ENCODE data around the gene CER1. TPM values are rescaled to one million over a fixed set of nuclear protein-coding genes. Genes with fewer than 3 reads are reported as not detected.

The CER1 gene
- total and polyA plus RNA-seq, 2 experiments from 2014 or later: not detected

- Histone ChIP-seq H3K4me3 (no peak overlapping the region), H2AFZ (no peak overlapping the region), H3K4me1 (ENCODE audit: insufficient read depth) (no peaks in the 10 kb centered on the region), H3K36me3 (ENCODE audit: low read depth) (no peaks in the 10 kb centered on the region), H3K9me3 (ENCODE audit: low read depth) (no peaks in the 10 kb centered on the region), H3K9ac (no peak overlapping the region), H3F3A (ENCODE audit: insufficient read depth) (no peaks in the 10 kb centered on the region), H4K20me1 (ENCODE audit: insufficient read depth) (no peaks in the 10 kb centered on the region), H3K4me2 (ENCODE audit: unreplicated experiment) (no peak overlapping the region), H3K79me2 (ENCODE audit: insufficient read depth) (no peaks in the 10 kb centered on the region), H3K27ac (no peak overlapping the region), H3K9me2 (ENCODE audit: insufficient read depth) (no peaks in the 10 kb centered on the region), H3K27me3 (replicated peaks; ENCODE audit: insufficient read depth) (no peaks in the 10 kb centered on the region; the same call in 1 of the 2 replicates)
- in situ Hi-C loops (cut with MboI): no loop called here
- TF ChIP-seq EZH2 (IDR thresholded peaks at IDR 0.05; ENCODE audit: insufficient read depth, poor library complexity, severe bottlenecking) (no peak), EZH2phosphoT487 (IDR thresholded peaks at IDR 0.05; ENCODE audit: insufficient read depth, low read depth) (no peak)
- 39 to 65% methylated on average over 3 of the region's 3 CpGs for WGBS, 2 experiments (ENCODE audit: low coverage in 1 of 2, low lambda C conversion rate in 2 of 2, missing lambda C conversion rate in 2 of 2)
- DNase-seq: no peak
These were observed 18.3 kb downstream of the CER1 start for GRCh38 chr9:14704281-14704680.

DNA sequence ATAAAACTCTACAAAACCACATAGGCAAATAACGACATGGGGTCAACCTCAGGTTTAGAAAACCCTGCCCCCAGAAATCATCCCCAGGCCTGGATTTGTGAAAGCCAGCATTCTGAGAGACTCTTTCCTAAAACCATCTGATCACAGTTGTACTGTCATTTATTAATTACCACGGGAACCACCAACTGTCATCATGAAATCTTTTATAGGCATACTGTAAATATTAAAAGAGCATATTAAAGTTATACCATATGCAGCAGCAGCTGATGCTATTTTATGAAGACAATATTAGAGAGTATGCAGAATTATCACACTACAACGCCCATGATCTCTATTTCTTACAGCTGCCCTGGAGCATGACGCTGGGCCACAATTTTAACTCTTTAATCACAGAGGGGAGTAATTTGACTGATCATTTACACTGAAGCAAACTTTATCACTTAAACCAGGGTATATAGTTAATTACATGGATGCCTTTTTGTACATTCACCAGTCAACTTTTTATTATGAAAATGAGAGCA, 20.3 kb downstream of the CER1 start:
- in situ Hi-C loops (cut with MboI): no loop called here
- H3K9ac ChIP-seq: no peak overlapping the region
- H2AFZ ChIP-seq: no peak overlapping the region
- H4K20me1 ChIP-seq (ENCODE audit: insufficient read depth): no peaks in the 10 kb centered on the region
- H3K4me2 ChIP-seq (ENCODE audit: unreplicated experiment): no peak overlapping the region
- H3K9me2 ChIP-seq (ENCODE audit: insufficient read depth): no peaks in the 10 kb centered on the region
- WGBS, 2 experiments (ENCODE audit: low coverage in 1 of 2, low lambda C conversion rate in 2 of 2, missing lambda C conversion rate in 2 of 2): 3 to 7% methylated on average over 4 of the region's 4 CpGs
- no peak for TF ChIP-seq EZH2phosphoT487 (IDR thresholded peaks at IDR 0.05; ENCODE audit: insufficient read depth, low read depth)
- no peak for TF ChIP-seq EZH2 (IDR thresholded peaks at IDR 0.05; ENCODE audit: insufficient read depth, poor library complexity, severe bottlenecking)
- no peak overlapping the region for H3K4me3 ChIP-seq
- no peak for DNase-seq
- no peaks in the 10 kb centered on the region; the same call in 1 of the 2 replicates for H3K27me3 ChIP-seq (replicated peaks; ENCODE audit: insufficient read depth)
- H3K4me1 ChIP-seq (ENCODE audit: insufficient read depth): no peaks in the 10 kb centered on the region
- no peaks in the 10 kb centered on the region for H3K79me2 ChIP-seq (ENCODE audit: insufficient read depth)
- H3K36me3 ChIP-seq (ENCODE audit: low read depth): no peaks in the 10 kb centered on the region
- H3K9me3 ChIP-seq (ENCODE audit: low read depth): no peaks in the 10 kb centered on the region
- no peak overlapping the region for H3K27ac ChIP-seq
- H3F3A ChIP-seq (ENCODE audit: insufficient read depth): no peaks in the 10 kb centered on the region

- Histone ChIP-seq H3K36me3 (ENCODE audit: low read depth) (no peaks in the 10 kb centered on the region), H3K4me1 (ENCODE audit: insufficient read depth) (peaks cover 16% of the 10 kb centered on the region), H3K9me3 (ENCODE audit: low read depth) (no peaks in the 10 kb centered on the region), H3F3A (ENCODE audit: insufficient read depth) (peaks cover 13% of the 10 kb centered on the region; the same call in 1 of the 2 replicates), H3K9ac (peak within 1 kb of the TSS; percentile 70), H4K20me1 (ENCODE audit: insufficient read depth) (no peaks in the 10 kb centered on the region), H2AFZ (peak within 1 kb of the TSS; percentile 88), H3K27me3 (replicated peaks; ENCODE audit: insufficient read depth) (peaks cover 4% of the 10 kb centered on the region; the same call in 1 of the 2 replicates), H3K79me2 (ENCODE audit: insufficient read depth) (peaks cover 9% of the 10 kb centered on the region; the same call in 1 of the 2 replicates), H3K27ac (no peak within 1 kb of the TSS), H3K4me3 (peak within 1 kb of the TSS; percentile 83), H3K9me2 (ENCODE audit: insufficient read depth) (no peaks in the 10 kb centered on the region), H3K4me2 (ENCODE audit: unreplicated experiment) (peak within 1 kb of the TSS; percentile 90)
- TF ChIP-seq EZH2 (IDR thresholded peaks at IDR 0.05; ENCODE audit: insufficient read depth, poor library complexity, severe bottlenecking) (no peak), EZH2phosphoT487 (IDR thresholded peaks at IDR 0.05; ENCODE audit: insufficient read depth, low read depth) (no peak)
- peak; percentile 75 for DNase-seq
- in situ Hi-C loops (cut with MboI): no loop called here
- 8% methylated on average over 30 to 37 of the region's 50 CpGs for WGBS, 2 experiments (ENCODE audit: low coverage in 1 of 2, low lambda C conversion rate in 2 of 2, missing lambda C conversion rate in 2 of 2)
These were observed 29.2 kb downstream of the CER1 start, which contains the start of gene ZDHHC21 for GRCh38 chr9:14693251-14693861. TSS of gene ZDHHC21 (minus strand) at chr9:14693432. CDS start at chr9:14674340, 19,092 bp downstream.

- peak; percentile 36 for DNase-seq
- H3K36me3 ChIP-seq (ENCODE audit: low read depth): no peaks in the 10 kb centered on the region; the same call in 1 of the 2 replicates
- no peak for TF ChIP-seq EZH2 (IDR thresholded peaks at IDR 0.05; ENCODE audit: insufficient read depth, poor library complexity, severe bottlenecking)
- TF ChIP-seq EZH2phosphoT487 (IDR thresholded peaks at IDR 0.05; ENCODE audit: insufficient read depth, low read depth): no peak
- peaks cover 20% of the 10 kb centered on the region; the same call in 1 of the 2 replicates for H3F3A ChIP-seq (ENCODE audit: insufficient read depth)
- H3K4me1 ChIP-seq (ENCODE audit: insufficient read depth): peaks cover 16% of the 10 kb centered on the region
- peaks cover 9% of the 10 kb centered on the region; the same call in 1 of the 2 replicates for H3K79me2 ChIP-seq (ENCODE audit: insufficient read depth)
- H3K9me3 ChIP-seq (ENCODE audit: low read depth): no peaks in the 10 kb centered on the region
- peak overlapping the region; percentile 83 for H3K4me3 ChIP-seq
- H3K9ac ChIP-seq: peak overlapping the region; percentile 70
- H2AFZ ChIP-seq: peak overlapping the region; percentile 88
- H4K20me1 ChIP-seq (ENCODE audit: insufficient read depth): no peaks in the 10 kb centered on the region
- 1 to 2% methylated on average over 13 to 35 of the region's 35 CpGs for WGBS, 2 experiments (ENCODE audit: low coverage in 1 of 2, low lambda C conversion rate in 2 of 2, missing lambda C conversion rate in 2 of 2)
- H3K27me3 ChIP-seq (replicated peaks; ENCODE audit: insufficient read depth): peaks cover 4% of the 10 kb centered on the region; the same call in 1 of the 2 replicates
- no peak overlapping the region for H3K27ac ChIP-seq
- peak overlapping the region; percentile 90 for H3K4me2 ChIP-seq (ENCODE audit: unreplicated experiment)
- H3K9me2 ChIP-seq (ENCODE audit: insufficient read depth): no peaks in the 10 kb centered on the region
- in situ Hi-C loops (cut with MboI): no loop called here
These were observed 29.9 kb downstream of the CER1 start for GRCh38 chr9:14692470-14693250.
